MM.1S (cell line): Measurements from ENCODE around the gene PRSS33.

Source experiments
- EZH2 ChIP-seq: fragments of 300-600 bp; sonication (generic); optimal IDR thresholded peaks from 2 replicates; pipeline ENCODE3; 2017; ENCODE audit warnings: low read depth, mild to moderate bottlenecking, antibody characterized with exemption, low read length, mixed read lengths
- EZH2phosphoT487 ChIP-seq: fragments of 300-600 bp; sonication (generic); IDR thresholded peaks from 2 replicates; pipeline ENCODE4 v1.6.1; 2018; ENCODE audit warnings: antibody characterized with exemption, low read length
- TF ChIP-seq, protein P1 (sequence below): fragments of 300-600 bp; sonication (generic); IDR thresholded peaks from 2 replicates; pipeline ENCODE4 v1.5.1; 2016; ENCODE audit warnings: antibody characterized with exemption, low read length, mixed read lengths

DNA sequence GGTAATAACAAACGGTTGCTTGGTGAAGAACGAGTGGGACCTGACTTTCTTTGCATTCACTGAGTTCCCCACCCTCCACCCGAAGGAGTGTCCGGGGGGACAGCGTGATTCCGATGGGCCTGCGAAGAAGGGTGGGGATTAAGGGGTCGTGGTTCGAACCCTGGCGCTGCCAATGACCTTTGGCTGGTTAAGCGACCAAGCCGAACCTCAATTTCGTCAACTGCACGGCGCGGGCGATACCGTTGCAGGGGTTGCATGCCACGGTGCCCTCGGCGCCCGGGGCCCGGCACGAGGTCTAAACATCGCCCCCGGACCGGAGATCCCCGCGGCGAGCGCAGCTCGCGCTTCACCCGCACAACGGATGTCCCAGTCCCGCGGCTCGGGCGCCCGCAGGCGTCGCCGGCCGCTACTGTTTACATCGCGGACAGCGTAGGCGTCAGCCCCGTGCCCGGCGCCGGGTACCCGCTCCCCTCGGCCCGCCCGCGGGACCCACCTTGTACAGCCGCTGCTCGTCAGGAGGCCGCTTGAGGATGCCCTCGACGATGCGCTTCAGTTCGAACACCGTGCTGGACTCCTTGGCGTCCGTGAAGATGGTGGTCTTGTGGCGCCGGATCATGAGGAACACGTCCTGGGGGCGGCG, 10.7 kb downstream of the PRSS33 start:
- TF ChIP-seq, protein P1, sequence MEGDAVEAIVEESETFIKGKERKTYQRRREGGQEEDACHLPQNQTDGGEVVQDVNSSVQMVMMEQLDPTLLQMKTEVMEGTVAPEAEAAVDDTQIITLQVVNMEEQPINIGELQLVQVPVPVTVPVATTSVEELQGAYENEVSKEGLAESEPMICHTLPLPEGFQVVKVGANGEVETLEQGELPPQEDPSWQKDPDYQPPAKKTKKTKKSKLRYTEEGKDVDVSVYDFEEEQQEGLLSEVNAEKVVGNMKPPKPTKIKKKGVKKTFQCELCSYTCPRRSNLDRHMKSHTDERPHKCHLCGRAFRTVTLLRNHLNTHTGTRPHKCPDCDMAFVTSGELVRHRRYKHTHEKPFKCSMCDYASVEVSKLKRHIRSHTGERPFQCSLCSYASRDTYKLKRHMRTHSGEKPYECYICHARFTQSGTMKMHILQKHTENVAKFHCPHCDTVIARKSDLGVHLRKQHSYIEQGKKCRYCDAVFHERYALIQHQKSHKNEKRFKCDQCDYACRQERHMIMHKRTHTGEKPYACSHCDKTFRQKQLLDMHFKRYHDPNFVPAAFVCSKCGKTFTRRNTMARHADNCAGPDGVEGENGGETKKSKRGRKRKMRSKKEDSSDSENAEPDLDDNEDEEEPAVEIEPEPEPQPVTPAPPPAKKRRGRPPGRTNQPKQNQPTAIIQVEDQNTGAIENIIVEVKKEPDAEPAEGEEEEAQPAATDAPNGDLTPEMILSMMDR = no peak
- no peak for TF ChIP-seq EZH2
- TF ChIP-seq EZH2phosphoT487 = no peak
